GM12874 (cell line): ENCODE data around the gene RHOD.

Source experiments
- TF ChIP-seq, protein P1 (sequence below): IDR thresholded peaks from 2 replicates; pipeline ENCODE4 v1.5.1; 2011; ENCODE audit warnings: low read depth, mild to moderate bottlenecking, control low read depth, low read length, moderate library complexity; ENCODE audit not compliant: insufficient read depth

RHOD gene

DNA sequence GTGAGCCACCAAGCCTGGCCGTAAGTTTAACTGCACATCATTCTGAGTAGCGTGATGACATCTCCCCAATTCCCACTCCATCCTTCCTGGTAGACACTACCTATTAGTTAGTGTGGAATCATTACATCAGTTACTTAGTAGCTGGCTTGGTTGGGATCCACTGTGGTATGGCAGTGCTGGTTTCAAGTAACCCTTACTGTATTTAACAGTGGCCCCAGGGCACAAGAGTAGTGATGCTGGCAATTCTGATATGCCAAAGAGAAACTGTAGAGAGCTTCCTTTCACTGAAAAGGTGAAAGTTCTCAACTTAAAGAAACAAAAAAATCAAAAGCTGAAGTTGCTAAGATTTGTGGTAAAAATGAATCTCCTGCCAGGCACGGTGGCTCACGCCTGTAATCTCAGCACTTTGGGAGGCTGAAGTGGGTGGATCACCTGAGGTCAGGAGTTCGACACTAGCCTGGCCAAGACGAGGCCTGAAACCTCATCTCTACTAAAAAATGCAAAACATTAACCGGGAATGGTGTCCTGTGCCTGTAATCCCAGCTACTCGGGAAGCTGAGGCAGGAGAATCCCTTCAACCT, 27.2 kb downstream of the RHOD start:
- TF ChIP-seq, protein P1, sequence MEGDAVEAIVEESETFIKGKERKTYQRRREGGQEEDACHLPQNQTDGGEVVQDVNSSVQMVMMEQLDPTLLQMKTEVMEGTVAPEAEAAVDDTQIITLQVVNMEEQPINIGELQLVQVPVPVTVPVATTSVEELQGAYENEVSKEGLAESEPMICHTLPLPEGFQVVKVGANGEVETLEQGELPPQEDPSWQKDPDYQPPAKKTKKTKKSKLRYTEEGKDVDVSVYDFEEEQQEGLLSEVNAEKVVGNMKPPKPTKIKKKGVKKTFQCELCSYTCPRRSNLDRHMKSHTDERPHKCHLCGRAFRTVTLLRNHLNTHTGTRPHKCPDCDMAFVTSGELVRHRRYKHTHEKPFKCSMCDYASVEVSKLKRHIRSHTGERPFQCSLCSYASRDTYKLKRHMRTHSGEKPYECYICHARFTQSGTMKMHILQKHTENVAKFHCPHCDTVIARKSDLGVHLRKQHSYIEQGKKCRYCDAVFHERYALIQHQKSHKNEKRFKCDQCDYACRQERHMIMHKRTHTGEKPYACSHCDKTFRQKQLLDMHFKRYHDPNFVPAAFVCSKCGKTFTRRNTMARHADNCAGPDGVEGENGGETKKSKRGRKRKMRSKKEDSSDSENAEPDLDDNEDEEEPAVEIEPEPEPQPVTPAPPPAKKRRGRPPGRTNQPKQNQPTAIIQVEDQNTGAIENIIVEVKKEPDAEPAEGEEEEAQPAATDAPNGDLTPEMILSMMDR, result no peak

DNA sequence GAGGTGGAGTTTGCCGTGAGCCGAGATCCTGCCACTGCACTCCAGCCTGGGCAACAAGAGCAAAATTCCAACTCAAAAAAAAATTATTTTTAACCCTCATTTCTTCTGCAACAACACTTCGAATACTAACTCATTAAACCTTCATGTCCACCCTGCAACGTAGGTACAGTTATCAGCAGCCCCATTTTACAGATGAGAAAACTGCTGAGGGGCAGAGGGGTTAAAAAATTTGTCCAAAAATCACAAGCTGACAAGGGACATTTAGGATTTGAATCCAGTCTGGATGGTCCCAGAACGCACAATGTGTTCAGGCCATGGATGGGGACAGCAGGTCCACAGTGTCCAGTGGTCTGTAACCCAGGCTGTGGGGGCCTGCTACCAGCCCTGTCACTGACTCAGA, 29.0 kb downstream of the RHOD start:
- TF ChIP-seq, protein P1, result no peak

DNA sequence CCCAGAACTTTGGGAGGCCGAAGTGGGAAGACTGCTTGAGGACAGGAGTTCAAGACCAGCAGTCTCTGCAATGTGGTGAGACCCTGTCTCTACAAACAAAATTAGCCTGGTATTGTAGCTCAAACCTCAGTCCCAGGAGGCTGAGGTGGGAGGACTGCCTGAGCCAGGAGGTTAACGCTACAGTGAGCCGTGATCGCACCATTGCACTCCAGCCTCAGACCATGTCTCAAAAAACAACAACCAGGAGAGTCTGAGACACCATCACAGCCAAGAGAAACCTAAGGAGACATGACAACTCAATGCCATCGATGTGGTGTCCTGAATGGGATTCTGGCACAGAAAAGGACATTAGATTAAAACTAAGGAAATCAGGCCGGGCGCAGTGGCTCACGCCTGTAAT, 34.1 kb downstream of the RHOD start:
- TF ChIP-seq, protein P1, result no peak

DNA sequence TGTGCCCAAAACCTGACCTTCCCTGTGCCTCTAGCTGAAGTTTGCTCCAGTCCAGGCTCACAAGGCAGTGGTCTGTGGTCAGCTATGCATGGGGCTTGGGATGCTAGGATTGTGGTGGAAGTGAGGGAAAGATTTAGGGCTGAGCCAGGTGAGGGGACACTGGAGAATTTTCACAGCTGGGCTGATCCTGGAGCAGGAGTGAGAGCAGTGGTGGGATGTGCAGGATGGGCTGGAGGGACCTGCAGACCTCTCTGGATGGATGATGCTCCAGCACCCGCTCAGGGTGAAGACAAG, 38.5 kb downstream of the RHOD start:
- TF ChIP-seq, protein P1, result no peak

DNA sequence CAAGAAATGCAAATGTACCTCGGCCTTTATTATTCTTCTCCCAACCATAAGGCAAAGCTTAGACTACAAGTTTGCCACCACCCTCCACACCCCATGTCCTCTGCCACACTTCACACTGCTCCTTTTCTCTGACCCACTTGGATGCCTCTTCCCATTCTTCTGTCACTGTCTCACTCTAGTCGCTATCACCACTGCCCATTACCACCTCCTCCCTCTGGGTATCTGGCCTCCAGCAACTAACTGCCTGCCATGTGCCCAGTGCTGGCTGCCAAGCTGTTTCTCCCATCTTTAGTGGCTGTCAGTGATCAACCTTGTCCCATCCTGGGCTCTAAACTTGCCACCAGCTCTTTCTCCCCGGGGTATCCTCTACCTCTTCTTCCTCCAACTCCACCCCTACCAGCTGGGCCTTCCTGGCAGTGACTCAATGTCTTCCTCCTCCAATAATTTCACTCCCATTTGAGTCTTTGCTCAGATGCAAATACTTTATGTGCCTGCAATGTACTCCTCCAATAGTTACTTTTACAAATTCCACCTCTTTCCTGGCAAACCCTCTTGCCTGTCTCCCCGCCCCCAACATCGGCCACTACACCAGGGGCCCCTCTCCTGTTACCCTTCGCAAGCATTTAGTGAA, 42.3 kb downstream of the RHOD start:
- TF ChIP-seq, protein P1, result no peak

DNA sequence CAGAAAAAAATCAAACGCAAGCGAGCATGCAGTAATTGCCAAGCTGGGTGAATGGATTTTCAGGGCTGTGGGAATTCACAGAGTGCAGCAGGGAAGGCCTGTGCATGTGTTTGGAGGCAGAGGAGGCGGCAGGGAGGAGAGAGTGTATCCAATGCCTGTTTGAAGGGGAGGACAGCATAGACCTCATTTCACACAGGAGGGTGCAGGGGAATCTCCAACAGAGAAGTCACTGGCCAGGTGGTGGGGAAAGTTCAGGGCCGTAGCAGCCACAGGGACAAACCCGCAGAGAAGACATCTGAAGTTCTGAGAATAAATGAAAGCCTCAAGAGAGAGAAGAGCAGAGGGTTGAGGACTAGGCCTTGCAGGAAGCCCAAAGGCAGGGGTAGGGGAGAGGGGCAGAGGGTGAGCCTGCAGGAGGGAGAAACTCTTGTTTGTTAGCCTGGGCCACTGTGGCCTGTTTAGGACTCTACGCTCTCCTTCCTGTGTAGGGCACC, 43.2 kb downstream of the RHOD start:
- TF ChIP-seq, protein P1, result no peak

DNA sequence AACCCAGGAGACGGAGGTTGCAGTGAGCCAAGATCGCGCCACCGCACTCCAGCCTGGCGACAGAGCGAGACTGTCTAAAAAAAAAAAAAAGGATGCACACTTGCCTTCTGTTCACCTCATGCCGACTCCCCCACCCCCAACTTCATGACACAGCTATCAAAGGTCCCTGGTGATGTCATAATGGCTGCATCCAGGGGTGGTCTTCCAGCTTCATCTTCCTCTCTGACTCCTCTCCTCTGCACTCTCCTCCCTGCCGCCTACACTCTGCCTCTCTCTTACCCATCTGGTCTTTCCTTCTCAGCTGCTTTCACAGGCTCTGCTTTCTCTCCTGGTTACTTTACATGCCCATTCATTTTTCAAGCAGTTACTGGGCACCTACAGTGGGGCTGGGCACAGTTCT, 46.0 kb downstream of the RHOD start:
- TF ChIP-seq, protein P1, result no peak
